GM21515 (cell line): Measurements from ENCODE around the gene RPS6KA1.
"Not testable (repeated sequence)": the region's sequence is repeated elsewhere in the genome, so short reads cannot be mapped to it uniquely, and the experiment has no call there.

Source experiments
- ATAC-seq: cut with Tn5 transposase; IDR thresholded peaks from one replicate; pipeline ENCODE4 v1.9.1; 2021; ENCODE audit not compliant: unreplicated experiment

Gene RPS6KA1

DNA sequence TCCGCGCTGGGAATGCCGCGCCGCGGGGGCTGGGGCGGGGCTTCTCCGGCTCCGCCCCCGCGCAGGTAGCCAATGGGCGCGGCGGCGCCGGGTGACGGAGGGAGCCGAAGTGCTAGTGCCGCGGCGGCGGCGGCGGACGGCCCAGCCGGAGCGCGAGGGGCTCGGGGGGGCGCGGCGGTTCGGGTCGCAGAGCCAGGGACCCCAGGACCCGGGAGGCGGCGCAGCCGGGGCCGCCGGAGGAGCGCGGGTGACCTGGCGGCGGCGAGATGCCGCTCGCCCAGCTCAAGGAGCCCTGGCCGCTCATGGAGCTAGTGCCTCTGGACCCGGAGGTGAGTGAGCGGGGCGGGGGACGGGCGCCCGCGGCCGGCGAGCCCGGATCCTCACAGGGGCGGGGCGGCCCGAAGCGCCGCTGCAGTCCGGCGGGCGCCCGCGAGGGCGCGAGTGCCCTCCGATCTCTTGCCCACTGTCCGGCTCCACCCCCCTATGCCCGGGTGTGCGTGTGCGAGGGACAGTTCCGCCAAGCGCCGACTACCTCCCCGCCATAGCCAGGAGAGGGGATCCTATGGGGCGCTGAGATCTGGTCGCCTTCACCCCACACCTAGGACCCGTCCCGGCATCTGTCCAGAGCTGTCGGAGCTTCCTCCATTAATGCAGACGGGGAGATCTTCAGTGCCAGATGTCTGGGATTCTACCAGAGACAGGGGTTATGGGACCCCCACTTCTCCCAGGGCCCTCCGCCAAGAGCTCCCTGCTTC lies at the start of gene RPS6KA1:
RPS6KA1 (plus strand) TSS at position 107 of the 755 bp plus-strand sequence; CDS start at position 267, 160 bp downstream.
- ATAC-seq = peak; percentile 73

- no peak for ATAC-seq
These were observed 46.6 kb upstream of the RPS6KA1 start for GRCh38 chr1:26482921-26483320.

GRCh38 chr1:26483980-26484379 lies 45.6 kb upstream of the RPS6KA1 start:
- ATAC-seq = no peak

DNA sequence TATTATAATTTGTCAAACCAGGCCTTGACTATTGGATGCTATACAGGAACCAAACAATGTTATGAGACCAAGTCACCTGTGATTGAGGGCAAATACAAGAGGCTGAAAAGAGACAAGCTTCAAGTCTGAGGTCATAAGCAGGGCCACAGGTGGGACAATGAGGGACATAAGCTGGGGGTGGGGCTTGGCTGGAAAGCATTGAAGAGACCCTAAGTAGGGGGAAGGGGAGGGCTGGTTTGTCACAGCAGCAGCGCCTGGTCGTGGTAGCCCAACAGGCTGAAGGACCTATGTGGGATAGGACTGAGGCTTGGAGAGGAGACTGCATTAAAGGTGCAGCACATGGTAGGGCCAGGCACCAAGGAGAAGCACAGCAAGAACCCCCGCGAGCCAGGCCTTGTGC lies 39.4 kb upstream of the RPS6KA1 start:
- no peak for ATAC-seq

DNA sequence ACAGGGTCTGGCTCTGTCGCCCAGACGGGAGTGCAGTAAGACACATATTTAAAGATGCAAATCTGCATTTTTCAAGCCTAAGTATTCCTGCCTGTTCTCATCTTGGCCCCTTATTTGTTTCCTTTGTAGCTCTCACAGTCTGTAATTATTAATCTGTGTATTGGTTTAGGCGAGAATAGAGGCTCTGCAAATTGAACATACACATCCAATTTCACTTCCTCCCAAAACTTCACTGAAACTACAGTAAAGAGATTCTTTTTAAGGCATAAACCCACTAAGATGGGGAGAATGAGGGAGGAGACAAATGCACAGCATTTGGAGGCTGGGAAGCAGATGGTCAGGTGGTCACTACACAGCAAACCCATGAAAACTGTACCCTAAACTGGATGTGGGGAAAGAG lies 36.3 kb upstream of the RPS6KA1 start:
- ATAC-seq = no peak

DNA sequence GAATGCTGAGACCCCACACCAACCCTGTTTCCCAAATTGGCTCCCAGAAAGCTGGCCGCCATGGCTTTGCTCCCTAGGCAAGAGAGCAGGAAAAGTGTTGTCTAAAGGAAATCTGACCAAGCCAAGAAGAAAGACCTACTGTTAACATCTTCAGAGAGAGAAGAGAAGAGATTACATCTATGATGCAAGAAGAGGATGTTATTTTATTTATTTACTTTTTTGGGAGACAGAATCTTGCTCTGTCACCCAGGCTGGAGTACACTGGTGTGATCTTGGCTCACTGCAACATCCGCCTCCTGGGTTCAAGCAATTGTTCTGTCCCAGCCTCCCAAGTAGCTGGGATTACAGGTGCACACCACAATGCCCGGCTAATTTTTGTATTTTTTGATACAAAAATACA lies 35.6 kb upstream of the RPS6KA1 start:
- ATAC-seq = no peak

- no peak for ATAC-seq
These were observed 32.7 kb upstream of the RPS6KA1 start for GRCh38 chr1:26496861-26497260.

- no peak for ATAC-seq
These were observed 30.7 kb upstream of the RPS6KA1 start for GRCh38 chr1:26498894-26499293.

DNA sequence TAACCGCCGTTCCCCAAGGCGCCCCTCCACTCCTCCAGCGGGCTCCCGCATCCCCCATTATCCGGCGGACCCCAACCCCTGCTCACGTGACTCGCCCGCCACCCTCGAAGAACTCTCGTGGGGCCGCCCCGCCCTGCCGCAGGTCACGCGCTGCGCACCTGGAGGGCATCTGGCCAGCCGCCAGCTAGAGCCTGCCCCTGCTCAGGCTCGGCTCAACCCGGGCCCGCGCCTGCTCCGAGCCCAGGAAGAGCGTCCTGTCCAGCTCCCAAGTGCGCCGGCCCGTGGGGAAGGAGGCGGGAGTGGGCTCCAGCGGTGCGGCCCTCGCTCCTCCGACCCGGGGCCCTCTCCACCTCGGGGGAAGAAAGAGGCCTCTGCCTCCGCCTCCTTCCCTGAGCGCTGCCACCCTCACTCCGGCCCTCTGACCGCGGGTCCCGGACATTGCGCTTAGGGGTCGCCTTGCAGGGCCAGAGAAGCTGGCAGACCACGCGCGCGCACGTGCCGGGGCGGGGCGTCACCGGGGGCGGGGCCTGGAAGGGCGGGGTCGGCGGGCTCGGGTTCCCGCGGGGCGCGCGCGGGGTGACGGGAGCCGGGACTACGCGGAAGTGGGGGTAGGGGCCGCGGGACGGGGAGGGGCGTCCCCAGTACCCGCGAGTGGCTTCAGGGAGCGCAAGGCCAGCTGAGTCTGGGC lies 28.9 kb upstream of the RPS6KA1 start:
- ATAC-seq = peak; percentile 49

- ATAC-seq = not testable (repeated sequence)
These were observed 18.9 kb upstream of the RPS6KA1 start for GRCh38 chr1:26510711-26511110.

DNA sequence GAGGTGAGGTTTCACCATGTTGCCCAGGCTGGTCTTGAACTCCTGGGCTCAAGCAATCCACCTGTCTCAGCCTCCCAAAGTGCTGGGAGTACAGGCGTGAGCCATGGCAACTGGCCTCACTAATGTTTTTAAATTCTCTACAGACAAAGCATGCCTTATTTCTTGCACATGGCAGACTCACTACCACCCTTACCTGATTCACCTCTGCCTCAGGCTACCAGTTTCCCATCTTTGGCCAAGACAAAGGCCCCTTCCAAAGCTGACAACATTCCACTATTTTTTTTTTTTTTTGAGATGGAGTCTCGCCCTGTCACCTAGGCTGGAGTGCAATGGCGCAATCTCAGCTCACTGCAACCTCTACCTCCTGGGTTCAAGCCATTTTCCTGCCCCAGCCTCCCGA lies 13.7 kb upstream of the RPS6KA1 start:
- not testable (repeated sequence) for ATAC-seq

GRCh38 chr1:26516987-26517765 lies 12.4 kb upstream of the RPS6KA1 start:
- ATAC-seq = no peak

GRCh38 chr1:26517766-26518049 lies 11.9 kb upstream of the RPS6KA1 start:
- no peak for ATAC-seq

GRCh38 chr1:26518355-26518754 lies 11.2 kb upstream of the RPS6KA1 start:
- ATAC-seq = no peak

DNA sequence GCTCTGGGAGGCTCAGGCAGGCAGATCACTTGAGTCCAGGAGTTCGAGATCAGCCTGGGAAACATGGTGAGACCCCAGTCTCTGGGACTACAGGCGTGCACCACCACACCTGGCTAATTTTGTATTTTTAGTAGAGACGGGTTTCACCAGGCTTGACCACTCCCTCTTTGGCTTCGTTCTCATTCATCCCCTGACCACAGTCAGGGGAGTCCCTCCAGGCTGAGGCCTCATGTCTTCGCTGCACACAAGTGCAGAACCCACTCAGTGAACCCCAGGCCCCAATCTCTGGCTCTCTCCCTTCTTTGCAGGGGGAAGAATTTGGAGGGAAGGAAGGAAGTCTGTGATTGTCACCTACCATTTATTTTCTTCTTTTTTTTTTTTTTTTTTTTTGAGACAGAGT lies 9.2 kb upstream of the RPS6KA1 start:
- ATAC-seq = no peak

GRCh38 chr1:26521669-26522030 lies 7.9 kb upstream of the RPS6KA1 start:
- no peak for ATAC-seq

- no peak for ATAC-seq
These were observed 7.5 kb upstream of the RPS6KA1 start for GRCh38 chr1:26522073-26522472.

DNA sequence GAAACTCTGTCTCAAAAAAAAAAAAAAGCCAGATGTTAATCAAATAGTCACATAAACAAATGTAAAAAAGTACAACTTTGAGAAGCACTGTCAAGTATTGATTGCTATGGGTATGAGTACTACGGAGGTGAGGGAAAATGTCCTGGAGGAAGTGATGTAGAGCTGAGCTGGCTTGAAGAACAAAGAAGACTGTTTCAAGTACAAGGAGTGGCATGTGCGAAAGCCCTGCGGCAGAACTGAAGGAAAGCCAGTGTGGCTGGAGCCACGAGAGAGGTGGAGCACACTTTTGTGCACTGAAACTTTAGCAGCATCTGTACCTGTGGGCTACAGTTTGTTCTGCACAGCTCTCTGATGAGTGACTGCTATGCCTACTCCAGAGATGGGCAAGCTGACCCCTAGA lies 5.4 kb upstream of the RPS6KA1 start:
- no peak for ATAC-seq

GRCh38 chr1:26526287-26526686 lies 3.3 kb upstream of the RPS6KA1 start:
- no peak for ATAC-seq

DNA sequence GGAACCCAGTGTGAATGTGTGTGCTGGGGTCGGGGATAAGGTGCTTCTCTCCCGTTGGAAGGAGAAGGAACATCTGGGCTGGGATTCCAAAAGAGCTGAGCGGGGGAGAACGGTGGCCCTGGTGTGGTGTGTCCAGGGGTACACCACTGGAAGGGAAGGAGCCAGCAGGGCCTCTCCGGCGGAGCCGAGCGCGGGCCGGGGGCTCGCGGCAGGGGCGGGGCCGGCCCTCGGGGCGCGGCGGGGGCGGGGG lies 231 bp upstream of the RPS6KA1 start:
- ATAC-seq = no peak

DNA sequence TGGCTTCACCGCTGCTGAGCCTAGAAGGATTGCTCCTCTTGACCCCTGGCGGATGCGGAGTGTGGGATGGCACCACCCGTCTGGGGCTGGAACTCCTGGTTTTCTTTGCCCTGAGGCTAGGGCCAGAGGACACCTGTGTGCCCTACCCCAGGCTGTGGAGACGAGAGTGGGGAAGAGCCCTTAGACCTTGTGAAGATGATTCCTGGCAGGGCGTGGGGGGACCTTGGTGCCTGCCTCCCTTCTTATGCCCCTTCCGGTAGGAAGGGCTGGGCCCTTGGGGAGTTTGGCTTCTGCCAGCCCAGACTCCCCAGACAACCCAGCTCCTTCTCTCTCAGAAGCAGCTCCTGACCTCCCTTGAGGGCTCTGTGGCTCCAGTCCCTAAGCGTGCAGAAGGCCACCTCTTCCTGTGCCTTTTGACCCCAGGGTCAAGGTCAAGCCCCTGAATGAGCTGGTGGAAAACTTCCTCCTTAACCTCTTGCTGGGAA lies 891 bp downstream of the RPS6KA1 start:
- ATAC-seq = no peak

DNA sequence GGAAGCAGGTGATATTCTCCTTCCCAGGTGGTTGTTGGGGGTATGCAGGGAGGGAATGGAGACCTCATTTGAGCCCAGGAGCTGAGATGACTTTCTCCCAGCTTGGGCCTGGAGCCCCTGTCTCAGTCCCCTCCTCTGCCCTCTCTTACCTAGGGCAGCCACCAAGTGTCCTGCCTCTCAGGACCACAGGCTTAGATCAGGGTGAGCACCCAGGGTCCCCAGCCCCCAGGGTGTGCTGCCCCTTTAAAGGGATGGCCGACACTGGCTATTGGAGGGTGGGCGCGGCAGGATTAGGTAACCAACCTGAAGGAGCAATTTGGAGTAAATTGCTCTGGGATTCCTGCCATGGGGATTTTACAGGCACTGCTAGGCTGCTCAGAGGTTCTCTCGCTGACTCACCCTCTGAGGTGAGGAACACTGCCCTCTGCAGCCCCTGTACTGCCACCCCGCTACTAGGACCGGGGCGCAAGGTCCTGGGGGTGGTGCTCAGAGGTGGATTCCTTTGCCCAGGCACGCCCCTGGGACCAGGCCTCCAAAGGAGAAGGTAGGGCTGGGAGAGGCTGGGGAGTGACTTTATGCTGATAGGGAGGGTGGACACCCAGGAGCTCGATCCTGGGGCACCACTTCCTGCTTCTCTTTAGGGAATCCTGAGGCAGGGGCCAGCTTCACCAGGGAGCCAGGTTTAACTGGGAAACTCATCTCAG lies 1.5 kb downstream of the RPS6KA1 start:
- no peak for ATAC-seq
